Natural killer cell treated with Interleukin-12 subunit alpha and Interleukin-12 subunit beta and Interleukin-15 and Interleukin-18, amount 100 ng/mL, for 72 hours (primary cell): Measurements from ENCODE around the gene CAPN12. TPM values are rescaled to one million over a fixed set of nuclear protein-coding genes. Genes with fewer than 3 reads are reported as not detected.

Experiments used
- ATAC-seq, 2 donors: fragments of 150-1000 bp; cut with Tn5 transposase in 1 of 2; sonication (Bioruptor Pico), chemical (Tn5 transposase) in 1 of 2; 2 replicates each; pipeline ENCODE4 v1.10.0; 2021
- DNase-seq: peaks from one replicate; pipeline ENCODE4 v3.0.0; 2022; ENCODE audit warnings: low spot score
- H3K27ac Mint-ChIP-seq, 2 donors: 1 replicate in 1 of 2; 2 replicates in 1 of 2; pipeline ENCODE4 v1.8.0; 2022; ENCODE audit warnings: mixed read lengths in 2 of 2, mild to moderate bottlenecking in 1 of 2, moderate library complexity in 1 of 2
- H3K27me3 Mint-ChIP-seq, 2 donors: 1 replicate in 1 of 2; 2 replicates in 1 of 2; pipeline ENCODE4 v1.8.0; 2022; ENCODE audit warnings: mixed read lengths in 2 of 2
- H3K36me3 Mint-ChIP-seq: one replicate; pipeline ENCODE4 v1.8.0; 2022; ENCODE audit warnings: mixed read lengths
- H3K4me1 Mint-ChIP-seq, 2 donors: 1 replicate in 1 of 2; 2 replicates in 1 of 2; pipeline ENCODE4 v1.8.0; 2022; ENCODE audit warnings: low read depth in 2 of 2, mixed read lengths in 2 of 2, mild to moderate bottlenecking in 1 of 2
- H3K4me3 Mint-ChIP-seq: one replicate; pipeline ENCODE4 v1.8.0; 2022; ENCODE audit warnings: mixed read lengths
- H3K9me3 Mint-ChIP-seq: 2 replicates; pipeline ENCODE4 v1.8.0; 2022; ENCODE audit warnings: mixed read lengths
- total RNA-seq, 2 donors: library from RNA; stranded (reverse); gene quantifications; one replicate each; pipeline ENCODE4 v1.2.3, GENCODE V29; 2022

Gene CAPN12
- total RNA-seq, 2 donors from 2014 or later: 3.6 to 10.4 TPM

DNA sequence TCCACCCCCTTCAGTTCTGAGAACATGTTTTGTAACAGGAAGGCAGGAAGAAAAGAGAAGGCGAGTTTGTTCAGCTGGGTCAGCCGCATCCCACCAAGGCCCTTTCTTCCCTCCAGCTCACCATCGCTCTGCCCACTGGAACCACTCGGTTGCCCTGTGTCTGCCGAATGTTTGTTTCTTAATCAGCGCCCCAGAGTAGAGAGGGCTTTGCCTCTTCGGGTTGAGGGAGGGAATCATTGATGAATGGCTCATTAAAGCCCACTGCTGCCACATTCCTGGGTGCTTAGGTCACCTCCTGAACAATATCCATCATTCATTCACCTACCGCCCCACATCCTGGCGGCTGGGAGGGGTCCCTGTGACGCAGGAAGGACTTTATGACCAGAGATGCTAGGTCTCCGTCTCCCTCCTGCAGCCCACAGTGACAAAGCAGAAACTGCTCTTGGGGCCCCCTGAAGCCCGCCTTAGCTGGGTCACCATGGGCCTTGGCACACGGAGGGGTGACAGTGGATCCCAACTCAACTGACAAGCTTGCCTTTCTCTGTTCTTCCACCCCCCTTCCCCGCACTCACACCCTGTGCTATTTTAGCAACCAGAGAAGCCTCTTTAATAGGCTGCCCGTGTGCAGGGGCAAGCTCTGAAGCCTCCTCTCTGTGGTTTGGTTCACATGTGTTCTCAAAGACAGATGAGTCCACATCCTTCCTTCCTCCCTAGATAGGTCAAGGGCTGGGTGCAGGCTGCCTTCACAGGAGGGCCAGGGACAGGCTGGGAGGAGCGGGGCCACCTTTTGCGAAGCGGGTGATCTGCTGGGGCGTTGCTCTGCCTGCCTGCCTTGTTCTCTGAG lies 50.7 kb downstream of the CAPN12 start:
- peak; percentile 86 to 95 for ATAC-seq
- Mint-ChIP-seq H3K4me3 (peak overlapping the region; percentile 89), H3K27ac (peak overlapping the region; percentile 91 to 98), H3K36me3 (no peaks in the 10 kb centered on the region), H3K9me3 (no peaks in the 10 kb centered on the region), H3K27me3 (no peaks in the 10 kb centered on the region), H3K4me1 (peaks cover 77 to 82% of the 10 kb centered on the region in 2 donors)
- peak; percentile 76 for DNase-seq

GRCh38 chr19:38692458-38693379 lies 51.6 kb downstream of the CAPN12 start:
- Mint-ChIP-seq H3K36me3 (no peaks in the 10 kb centered on the region), H3K27ac (peak overlapping the region; percentile 91 to 98), H3K9me3 (no peaks in the 10 kb centered on the region), H3K4me3 (peak overlapping the region; percentile 89), H3K4me1 (peaks cover 72 to 76% of the 10 kb centered on the region in 2 donors), H3K27me3 (no peaks in the 10 kb centered on the region)
- ATAC-seq (no peak), DNase-seq (no peak)

- Mint-ChIP-seq H3K27ac (peak overlapping the region; percentile 91 to 98), H3K4me3 (peak overlapping the region; percentile 51), H3K36me3 (no peaks in the 10 kb centered on the region), H3K4me1 (peaks cover 74 to 76% of the 10 kb centered on the region in 2 donors), H3K9me3 (no peaks in the 10 kb centered on the region), H3K27me3 (no peaks in the 10 kb centered on the region)
- DNase-seq (no peak), ATAC-seq (no peak)
Measured at GRCh38 chr19:38691938-38692457, 52.3 kb downstream of the CAPN12 start.

DNA sequence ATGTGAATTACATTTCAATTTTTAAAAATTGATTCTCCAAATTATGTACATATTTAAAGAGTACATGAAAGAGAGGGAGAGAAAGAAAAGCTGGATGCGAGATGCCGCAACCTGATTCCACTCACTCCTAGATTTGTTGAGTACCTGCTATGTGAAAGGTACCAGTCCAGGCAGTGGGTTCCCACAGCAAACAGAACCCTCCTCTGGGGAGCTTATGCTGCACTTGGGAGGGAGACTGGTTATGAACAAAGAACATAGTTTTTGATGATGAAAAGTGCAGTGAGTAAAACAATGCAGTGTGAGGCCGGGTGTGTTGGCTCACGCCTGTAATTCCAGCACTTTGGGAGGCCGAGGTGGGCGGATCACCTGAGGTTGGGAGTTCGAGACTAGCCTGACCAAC lies 53.4 kb downstream of the CAPN12 start:
- no peak for ATAC-seq
- peak overlapping the region; percentile 91 to 98 for H3K27ac Mint-ChIP-seq
- no peak for DNase-seq
- H3K36me3 Mint-ChIP-seq: no peaks in the 10 kb centered on the region
- peaks cover 72 to 75% of the 10 kb centered on the region in 2 donors for H3K4me1 Mint-ChIP-seq
- no peaks in the 10 kb centered on the region for H3K27me3 Mint-ChIP-seq
- H3K9me3 Mint-ChIP-seq: no peaks in the 10 kb centered on the region
- peak overlapping the region; percentile 25 for H3K4me3 Mint-ChIP-seq

DNA sequence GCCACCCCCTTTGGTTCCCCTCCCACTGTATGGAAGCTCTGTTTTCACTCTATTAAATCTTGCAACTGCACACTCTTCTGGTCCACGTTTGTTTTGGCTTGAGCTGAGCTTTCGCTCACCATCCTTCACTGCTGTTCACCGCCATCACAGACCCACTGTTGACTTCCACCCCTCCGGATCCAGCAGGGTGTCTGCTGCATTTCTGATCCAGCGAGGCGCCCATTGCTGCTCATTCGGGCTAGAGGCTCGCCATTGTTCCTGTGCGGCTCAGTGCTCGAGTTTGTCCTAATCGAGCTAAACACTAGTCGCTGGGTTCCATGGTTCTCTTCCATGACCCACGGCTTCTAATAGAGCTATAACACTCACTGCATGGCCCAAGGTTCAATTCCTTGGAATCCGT lies 54.1 kb downstream of the CAPN12 start:
- H3K9me3 Mint-ChIP-seq: no peaks in the 10 kb centered on the region
- H3K27me3 Mint-ChIP-seq: no peaks in the 10 kb centered on the region
- H3K27ac Mint-ChIP-seq: peak overlapping the region; percentile 91 to 98
- DNase-seq (no peak), ATAC-seq (no peak)
- H3K4me3 Mint-ChIP-seq: no peak overlapping the region
- no peaks in the 10 kb centered on the region for H3K36me3 Mint-ChIP-seq
- peaks cover 70 to 74% of the 10 kb centered on the region in 2 donors for H3K4me1 Mint-ChIP-seq

DNA sequence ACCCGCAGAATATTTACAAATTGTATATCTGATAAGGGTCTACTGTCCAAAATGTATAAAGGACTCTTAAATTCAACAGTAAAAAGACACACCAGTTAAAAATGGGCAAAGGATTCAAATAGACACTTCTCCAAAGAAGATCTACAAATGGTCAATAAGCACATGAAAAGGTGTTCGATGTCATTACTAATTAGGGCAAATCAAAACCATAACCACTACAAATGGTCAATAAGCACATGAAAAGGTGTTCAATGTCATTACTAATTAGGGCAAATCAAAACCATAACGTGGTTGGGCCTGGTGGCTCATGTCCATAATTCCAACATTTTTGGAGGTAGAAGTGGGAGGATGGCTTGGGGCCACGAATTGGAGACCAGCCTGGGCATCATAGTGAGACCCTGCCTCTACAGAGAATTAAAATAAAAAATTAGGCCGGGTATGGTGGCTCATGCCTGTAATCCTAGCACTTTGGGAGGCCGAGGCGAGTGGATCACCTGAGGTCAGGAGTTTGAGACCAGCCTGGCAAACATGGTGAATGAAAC lies 56.4 kb downstream of the CAPN12 start:
- no peaks in the 10 kb centered on the region for H3K27me3 Mint-ChIP-seq
- DNase-seq (no peak), ATAC-seq (no peak)
- no peak overlapping the region for H3K4me3 Mint-ChIP-seq
- H3K36me3 Mint-ChIP-seq: no peaks in the 10 kb centered on the region
- H3K4me1 Mint-ChIP-seq: peaks cover 64 to 72% of the 10 kb centered on the region in 2 donors
- H3K9me3 Mint-ChIP-seq: no peaks in the 10 kb centered on the region
- peak overlapping the region; percentile 91 to 94 for H3K27ac Mint-ChIP-seq

DNA sequence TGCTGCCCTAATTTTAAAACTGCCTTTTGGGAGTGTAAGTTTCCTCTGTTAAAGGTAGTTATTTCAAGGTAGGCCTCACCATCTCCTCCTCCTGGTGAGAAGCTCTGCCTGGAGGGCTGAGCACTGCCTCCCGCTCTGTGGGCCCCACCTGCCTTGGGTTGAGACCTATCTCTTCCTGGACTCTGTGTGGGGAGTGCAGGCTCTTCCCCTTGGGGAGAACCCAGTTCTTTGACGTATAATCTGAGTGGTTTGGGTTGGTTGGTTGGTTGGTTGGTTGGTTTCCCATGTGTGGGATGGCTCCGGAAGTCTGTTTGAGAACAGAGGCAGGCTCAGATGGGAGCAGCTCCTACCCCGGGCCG lies 57.8 kb downstream of the CAPN12 start:
- DNase-seq (peak; percentile 74), ATAC-seq (peak; percentile 61 to 81)
- no peaks in the 10 kb centered on the region for H3K36me3 Mint-ChIP-seq
- no peaks in the 10 kb centered on the region for H3K9me3 Mint-ChIP-seq
- H3K4me1 Mint-ChIP-seq: peaks cover 67 to 74% of the 10 kb centered on the region in 2 donors
- H3K27me3 Mint-ChIP-seq: no peaks in the 10 kb centered on the region
- peak overlapping the region; percentile 73 for H3K4me3 Mint-ChIP-seq
- peak overlapping the region; percentile 91 to 94 for H3K27ac Mint-ChIP-seq

- Mint-ChIP-seq H3K4me1 (peaks cover 68 to 72% of the 10 kb centered on the region in 2 donors), H3K4me3 (peak overlapping the region; percentile 73), H3K27ac (peak overlapping the region; percentile 91 to 94), H3K27me3 (no peaks in the 10 kb centered on the region), H3K36me3 (no peaks in the 10 kb centered on the region), H3K9me3 (no peaks in the 10 kb centered on the region)
- DNase-seq: no peak
- ATAC-seq: no peak
Measured at GRCh38 chr19:38685666-38686529, 58.4 kb downstream of the CAPN12 start.

- ATAC-seq (no peak), DNase-seq (no peak)
- Mint-ChIP-seq H3K36me3 (no peaks in the 10 kb centered on the region), H3K4me3 (peak overlapping the region; percentile 74), H3K4me1 (peaks cover 71 to 78% of the 10 kb centered on the region in 2 donors), H3K9me3 (no peaks in the 10 kb centered on the region), H3K27me3 (no peaks in the 10 kb centered on the region), H3K27ac (peak overlapping the region; percentile 91 to 94)
Measured at GRCh38 chr19:38684862-38685665, 59.2 kb downstream of the CAPN12 start.

- Mint-ChIP-seq H3K27ac (peak overlapping the region; percentile 91 to 94), H3K27me3 (no peaks in the 10 kb centered on the region), H3K36me3 (no peaks in the 10 kb centered on the region), H3K4me1 (peaks cover 75 to 84% of the 10 kb centered on the region in 2 donors), H3K9me3 (no peaks in the 10 kb centered on the region), H3K4me3 (peak overlapping the region; percentile 74)
- DNase-seq (no peak), ATAC-seq (peak; percentile 51 to 64)
Measured at GRCh38 chr19:38684078-38684861, 60.0 kb downstream of the CAPN12 start.

DNA sequence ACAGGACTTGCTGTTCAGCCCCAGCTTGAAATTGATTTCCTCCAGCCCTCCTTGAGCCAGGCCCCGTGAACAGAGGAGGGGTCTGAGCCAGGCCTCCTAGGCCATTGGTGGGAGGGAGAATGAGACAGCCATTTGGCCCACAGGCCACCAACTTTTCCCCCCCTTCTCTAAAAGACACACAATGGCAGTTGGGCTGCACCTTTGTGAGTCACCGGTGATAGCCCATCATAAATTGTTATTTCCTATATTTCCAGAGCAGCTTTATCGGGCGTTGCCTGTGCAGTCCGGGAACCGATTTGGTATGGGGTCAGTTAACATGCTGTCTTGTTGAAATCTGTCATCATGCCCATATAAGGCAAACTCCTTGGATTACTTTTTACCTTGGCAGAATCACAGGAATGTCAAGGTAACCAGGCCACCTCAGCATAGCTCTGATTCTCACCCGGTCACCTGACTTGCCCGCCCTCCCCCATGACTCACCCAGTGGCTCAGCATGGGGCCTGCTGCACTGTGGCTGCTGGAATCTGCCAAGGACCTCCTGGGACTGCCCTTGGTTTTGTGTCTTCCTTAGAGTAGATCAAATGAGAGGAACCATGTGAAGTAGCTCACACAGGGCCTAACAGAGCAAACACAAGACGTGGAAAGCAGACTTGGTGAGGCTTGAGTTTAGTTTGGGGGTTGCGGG lies 60.7 kb downstream of the CAPN12 start:
- H3K27ac Mint-ChIP-seq: peak overlapping the region; percentile 91 to 94
- H3K4me3 Mint-ChIP-seq: peak overlapping the region; percentile 74
- H3K27me3 Mint-ChIP-seq: no peaks in the 10 kb centered on the region
- H3K4me1 Mint-ChIP-seq: peaks cover 78 to 87% of the 10 kb centered on the region in 2 donors
- DNase-seq (peak; percentile 76), ATAC-seq (peak; percentile 69 to 75)
- no peaks in the 10 kb centered on the region for H3K36me3 Mint-ChIP-seq
- H3K9me3 Mint-ChIP-seq: no peaks in the 10 kb centered on the region
